DND-41 (cell line): ENCODE data around the gene PABPN1L.

ENCODE experiments used
- ATAC-seq: fragments of 200-7000 bp; cut with Tn5 transposase; 3 replicates; pipeline ENCODE4 v1.9.1; 2021; ENCODE audit warnings: low read depth; ENCODE audit not compliant: insufficient read depth
- DNase-seq: peaks from one replicate; pipeline ENCODE4 v3.0.0-alpha.2; 2020
- H2AFZ ChIP-seq: 2 replicates; pipeline ENCODE4 v1.6.0; 2012; ENCODE audit warnings: low read depth, low read length
- H3K27ac ChIP-seq: 2 replicates; pipeline ENCODE4 v1.5.1; 2012; ENCODE audit warnings: low read length, inconsistent platforms
- H3K27me3 ChIP-seq: fragments of 200-600 bp; sonication (generic); 2 replicates; pipeline ENCODE4 v1.6.0; 2012; ENCODE audit warnings: low read length, mild to moderate bottlenecking, inconsistent platforms; ENCODE audit not compliant: insufficient read depth, poor library complexity
- H3K36me3 ChIP-seq: 2 replicates; pipeline ENCODE4 v1.5.1; 2012; ENCODE audit warnings: low read length, inconsistent platforms; ENCODE audit not compliant: insufficient read depth
- H3K4me1 ChIP-seq: 2 replicates; pipeline ENCODE4 v1.5.1; 2012; ENCODE audit warnings: mild to moderate bottlenecking, low read length; ENCODE audit not compliant: insufficient read depth
- H3K4me2 ChIP-seq: 2 replicates; pipeline ENCODE4 v1.6.0; 2012; ENCODE audit warnings: mild to moderate bottlenecking, moderate library complexity, low read length, inconsistent platforms; ENCODE audit not compliant: insufficient read depth
- H3K4me3 ChIP-seq, 2 experiments: fragments of 200-600 bp in 1 of 2; shearing (Covaris generic) in 1 of 2; 2 replicates each; pipeline ENCODE4 v1.5.1; 2012 to 2016; ENCODE audit warnings: inconsistent platforms in 2 of 2, low read length in 2 of 2, mild to moderate bottlenecking in 2 of 2, low read depth in 1 of 2, moderate library complexity in 1 of 2
- H3K79me2 ChIP-seq: 2 replicates; pipeline ENCODE4 v1.6.0; 2012; ENCODE audit warnings: low read length, inconsistent platforms; ENCODE audit not compliant: insufficient read depth
- H3K9ac ChIP-seq: 2 replicates; pipeline ENCODE4 v1.6.0; 2012; ENCODE audit warnings: low read depth, mild to moderate bottlenecking, inconsistent platforms, low read length, moderate library complexity
- H3K9me3 ChIP-seq: 2 replicates; pipeline ENCODE4 v1.5.1; 2012; ENCODE audit warnings: low read length, moderate library complexity, mild to moderate bottlenecking, inconsistent platforms; ENCODE audit not compliant: insufficient read depth, severe bottlenecking
- H4K20me1 ChIP-seq: 2 replicates; pipeline ENCODE4 v1.6.0; 2012; ENCODE audit warnings: low read length; ENCODE audit not compliant: insufficient read depth
- EZH2 ChIP-seq: IDR thresholded peaks from 3 replicates; pipeline ENCODE4 v1.6.1; 2012; ENCODE audit warnings: borderline replicate concordance, low read depth, mild to moderate bottlenecking, moderate library complexity, low read length, inconsistent platforms; ENCODE audit not compliant: severe bottlenecking
- TF ChIP-seq, protein P1 (sequence below): IDR thresholded peaks from 2 replicates; pipeline ENCODE4 v1.5.1; 2012; ENCODE audit warnings: borderline replicate concordance, low read length, moderate library complexity, mild to moderate bottlenecking; ENCODE audit not compliant: poor library complexity, severe bottlenecking; ENCODE audit errors: extremely low read depth

PABPN1L gene

DNA sequence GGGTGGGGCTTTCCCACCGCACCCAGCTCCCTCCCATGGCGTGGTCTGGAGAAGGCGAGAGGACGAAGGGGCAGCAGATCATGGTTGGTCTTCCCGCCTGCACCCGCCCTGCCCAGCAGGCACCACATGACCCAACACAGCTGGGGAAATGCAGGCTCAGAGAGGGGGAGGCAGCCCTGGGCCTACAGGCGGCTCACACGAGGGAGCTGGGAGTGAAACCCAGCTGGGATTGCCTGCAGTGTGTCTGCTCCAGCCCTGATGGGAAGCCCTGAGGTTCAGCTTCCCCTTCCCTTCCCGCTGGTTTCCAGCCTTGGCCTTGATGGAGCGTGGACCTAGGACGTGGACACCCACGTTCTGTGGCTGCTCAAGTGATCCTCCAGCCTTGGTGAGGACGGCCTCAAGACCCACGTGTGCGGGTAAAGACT lies 20.0 kb upstream of the PABPN1L start:
- Histone ChIP-seq H3K36me3 (no peaks in the 10 kb centered on the region), H3K4me3 (no peak overlapping the region)
- ATAC-seq, result no peak

DNA sequence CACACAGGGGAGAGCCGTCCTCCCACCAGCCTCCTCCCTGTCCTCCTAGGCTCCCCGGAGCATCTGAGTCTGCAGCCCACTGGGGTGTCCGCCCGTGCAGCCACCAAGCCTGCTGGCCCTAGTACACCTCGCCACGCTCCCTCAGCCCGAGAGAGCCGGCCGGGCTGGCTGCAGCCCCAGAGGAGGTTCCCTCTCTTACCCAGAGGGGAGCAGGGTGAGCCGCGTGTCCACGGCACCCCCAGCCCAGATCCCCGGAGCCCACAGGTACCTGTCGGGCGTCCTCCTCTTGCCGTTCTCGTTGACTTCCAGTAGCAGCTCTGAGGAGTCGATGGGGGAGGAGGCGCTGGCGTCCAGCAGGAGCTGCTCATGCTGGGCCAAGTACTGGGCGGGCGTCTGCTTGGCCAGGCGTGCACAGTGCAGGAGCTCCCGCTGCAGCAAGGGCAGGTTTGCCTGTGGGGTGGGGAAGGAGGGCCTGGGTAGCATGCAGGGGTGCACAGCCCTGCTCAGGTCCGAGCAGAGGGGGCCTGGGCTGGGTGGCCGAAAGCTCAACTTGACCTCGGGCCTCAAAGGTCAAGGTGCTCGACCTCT lies 19.3 kb upstream of the PABPN1L start:
- Histone ChIP-seq H4K20me1 (no peaks in the 10 kb centered on the region), H3K9me3 (no peaks in the 10 kb centered on the region), H3K9ac (no peak overlapping the region), H3K27ac (no peak overlapping the region), H3K4me1 (no peaks in the 10 kb centered on the region), H3K4me2 (no peak overlapping the region), H2AFZ (no peak overlapping the region), H3K36me3 (no peaks in the 10 kb centered on the region), H3K79me2 (no peaks in the 10 kb centered on the region), H3K27me3 (no peaks in the 10 kb centered on the region), H3K4me3 (no peak overlapping the region)
- ATAC-seq (no peak), DNase-seq (no peak)
- no peak for TF ChIP-seq EZH2
- TF ChIP-seq, protein P1, sequence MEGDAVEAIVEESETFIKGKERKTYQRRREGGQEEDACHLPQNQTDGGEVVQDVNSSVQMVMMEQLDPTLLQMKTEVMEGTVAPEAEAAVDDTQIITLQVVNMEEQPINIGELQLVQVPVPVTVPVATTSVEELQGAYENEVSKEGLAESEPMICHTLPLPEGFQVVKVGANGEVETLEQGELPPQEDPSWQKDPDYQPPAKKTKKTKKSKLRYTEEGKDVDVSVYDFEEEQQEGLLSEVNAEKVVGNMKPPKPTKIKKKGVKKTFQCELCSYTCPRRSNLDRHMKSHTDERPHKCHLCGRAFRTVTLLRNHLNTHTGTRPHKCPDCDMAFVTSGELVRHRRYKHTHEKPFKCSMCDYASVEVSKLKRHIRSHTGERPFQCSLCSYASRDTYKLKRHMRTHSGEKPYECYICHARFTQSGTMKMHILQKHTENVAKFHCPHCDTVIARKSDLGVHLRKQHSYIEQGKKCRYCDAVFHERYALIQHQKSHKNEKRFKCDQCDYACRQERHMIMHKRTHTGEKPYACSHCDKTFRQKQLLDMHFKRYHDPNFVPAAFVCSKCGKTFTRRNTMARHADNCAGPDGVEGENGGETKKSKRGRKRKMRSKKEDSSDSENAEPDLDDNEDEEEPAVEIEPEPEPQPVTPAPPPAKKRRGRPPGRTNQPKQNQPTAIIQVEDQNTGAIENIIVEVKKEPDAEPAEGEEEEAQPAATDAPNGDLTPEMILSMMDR, result no peak

More for the DNA sequence above, 20.0 kb upstream of the PABPN1L start:
- H3K27ac ChIP-seq, result no peak overlapping the region
- no peak overlapping the region for H3K4me2 ChIP-seq
- H4K20me1 ChIP-seq, result no peaks in the 10 kb centered on the region
- no peak for DNase-seq
- no peak overlapping the region for H3K9ac ChIP-seq
- no peak overlapping the region for H2AFZ ChIP-seq
- no peak for TF ChIP-seq EZH2
- TF ChIP-seq, protein P1, result no peak
- H3K79me2 ChIP-seq, result no peaks in the 10 kb centered on the region
- no peaks in the 10 kb centered on the region for H3K27me3 ChIP-seq
- no peaks in the 10 kb centered on the region for H3K9me3 ChIP-seq
- H3K4me1 ChIP-seq, result no peaks in the 10 kb centered on the region

DNA sequence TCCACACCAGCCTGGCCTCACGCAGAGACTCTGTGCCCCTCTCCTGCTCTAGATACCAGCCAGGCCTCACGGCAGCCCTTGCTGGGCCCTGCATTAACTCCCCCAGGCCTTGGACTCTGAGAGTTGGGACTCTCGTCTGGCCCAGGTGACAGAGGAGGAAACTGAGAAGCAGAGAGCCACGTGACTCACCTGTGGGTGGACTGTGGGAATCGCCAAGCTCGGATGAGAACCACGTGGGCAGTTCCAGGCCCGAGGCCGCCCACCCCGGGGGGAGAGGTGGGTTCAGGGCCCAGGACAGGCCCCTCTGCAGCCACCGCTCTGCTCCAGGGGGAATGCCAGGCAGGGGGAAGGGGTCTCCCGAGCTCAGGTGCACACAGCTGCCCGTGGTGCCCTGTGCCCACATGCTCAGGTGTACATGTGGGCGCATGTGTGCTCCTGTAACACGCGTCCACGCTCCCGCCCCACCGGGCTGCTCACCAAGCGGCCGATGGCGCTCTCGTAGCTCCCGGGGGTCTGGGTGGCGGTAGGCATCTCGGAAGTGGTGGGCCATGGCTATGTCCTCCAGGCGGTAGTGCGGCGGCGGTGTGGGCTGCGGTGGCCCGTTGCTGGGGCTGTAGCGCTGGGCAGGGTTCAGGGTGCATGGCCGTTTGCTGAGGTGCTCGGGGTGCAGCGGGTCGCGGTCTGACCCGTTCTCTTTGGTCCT lies 18.3 kb upstream of the PABPN1L start:
- no peak overlapping the region for H3K9ac ChIP-seq
- H3K4me2 ChIP-seq, result no peak overlapping the region
- ATAC-seq (no peak), DNase-seq (no peak)
- H3K79me2 ChIP-seq, result no peaks in the 10 kb centered on the region
- TF ChIP-seq EZH2, result no peak
- TF ChIP-seq, protein P1, result no peak
- no peaks in the 10 kb centered on the region for H3K4me1 ChIP-seq
- no peaks in the 10 kb centered on the region for H3K9me3 ChIP-seq
- no peaks in the 10 kb centered on the region for H3K36me3 ChIP-seq
- no peak overlapping the region for H3K27ac ChIP-seq
- no peaks in the 10 kb centered on the region for H3K27me3 ChIP-seq
- H3K4me3 ChIP-seq, result no peak overlapping the region
- no peak overlapping the region for H2AFZ ChIP-seq
- no peaks in the 10 kb centered on the region for H4K20me1 ChIP-seq
